ENCODE data around the gene ASAP3. TPM values are rescaled to one million over a fixed set of nuclear protein-coding genes. Genes with fewer than 3 reads are reported as not detected.
A peak's percentile ranks its signal among the peaks of the same experiment; 100 is the strongest.

Gene ASAP3
- total RNA-seq, 4 donors from 2014 or later, result 68.7 to 130 (median 88.5) TPM

DNA sequence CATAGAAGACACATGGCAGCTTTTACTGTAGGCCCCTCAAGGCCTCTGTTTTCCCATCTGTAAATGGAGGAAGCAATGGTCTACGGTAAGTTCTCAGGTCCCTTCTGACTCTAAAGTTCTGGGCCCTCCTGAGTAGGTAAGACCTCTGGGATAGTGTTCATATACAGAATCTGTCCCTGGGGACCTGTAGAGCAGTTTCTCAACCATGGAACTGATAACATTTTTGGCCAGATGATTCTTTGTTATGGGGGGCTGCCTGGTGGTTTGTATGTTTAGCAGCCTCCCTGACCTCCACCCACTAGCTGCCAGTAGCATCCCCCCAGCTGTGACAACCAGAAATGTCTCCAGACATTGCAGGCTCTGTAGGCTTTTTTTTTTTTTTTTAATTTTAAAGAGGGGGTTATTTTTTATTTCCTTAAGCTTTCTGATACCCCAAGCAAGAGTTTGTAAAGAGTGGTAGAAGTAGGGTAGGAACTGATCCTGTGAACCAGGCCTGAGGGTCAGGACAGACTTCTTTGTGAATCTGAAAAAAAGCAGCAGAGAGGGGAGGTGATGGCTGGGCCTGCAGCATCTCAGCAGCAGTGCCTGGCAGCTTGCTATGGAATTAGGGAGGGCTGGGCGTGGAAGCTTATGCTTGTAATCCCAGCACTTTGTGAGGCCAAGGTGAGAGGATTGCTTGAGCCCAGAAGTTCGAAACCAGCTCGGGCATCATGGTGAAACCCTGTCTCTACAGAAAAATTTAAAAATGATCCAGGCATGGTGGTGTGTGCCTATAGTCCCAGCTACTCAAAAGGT, 39.2 kb downstream of the ASAP3 start:
- no peaks in the 10 kb centered on the region for H3K27me3 ChIP-seq
- TF ChIP-seq CTCF (IDR thresholded peaks at IDR 0.05), result no peak
- TF ChIP-seq EP300 (IDR thresholded peaks at IDR 0.05), result no peak
- no peak for DNase-seq (ENCODE audit: low spot score in 2 of 2)
- no peaks in the 10 kb centered on the region for H3K9me3 ChIP-seq
- peaks cover 62% of the 10 kb centered on the region for H3K4me1 ChIP-seq
- peaks cover 14% of the 10 kb centered on the region for H3K36me3 ChIP-seq
- H3K27ac ChIP-seq, result peak overlapping the region; percentile 46
- peak overlapping the region; percentile 17 for H3K4me3 ChIP-seq
- WGBS, result 70% methylated on average over 4 of the region's 4 CpGs

GRCh38 chr1:23444104-23444533, 39.9 kb downstream of the ASAP3 start:
- H3K36me3 ChIP-seq, result peaks cover 14% of the 10 kb centered on the region
- no peaks in the 10 kb centered on the region for H3K9me3 ChIP-seq
- peak overlapping the region; percentile 46 for H3K27ac ChIP-seq
- TF ChIP-seq EP300 (IDR thresholded peaks at IDR 0.05), result no peak
- TF ChIP-seq POLR2A (IDR thresholded peaks at IDR 0.05), result no peak
- TF ChIP-seq POLR2AphosphoS5 (IDR thresholded peaks at IDR 0.05), result peak; percentile 30 to 95 (median 84)
- no peak for TF ChIP-seq CTCF (IDR thresholded peaks at IDR 0.05)
- peaks cover 55% of the 10 kb centered on the region for H3K4me1 ChIP-seq
- no peaks in the 10 kb centered on the region for H3K27me3 ChIP-seq
- peak; percentile 93 for DNase-seq (ENCODE audit: low spot score in 2 of 2)
- 24% methylated on average over 4 of the region's 4 CpGs for WGBS
- peak overlapping the region; percentile 17 for H3K4me3 ChIP-seq

DNA sequence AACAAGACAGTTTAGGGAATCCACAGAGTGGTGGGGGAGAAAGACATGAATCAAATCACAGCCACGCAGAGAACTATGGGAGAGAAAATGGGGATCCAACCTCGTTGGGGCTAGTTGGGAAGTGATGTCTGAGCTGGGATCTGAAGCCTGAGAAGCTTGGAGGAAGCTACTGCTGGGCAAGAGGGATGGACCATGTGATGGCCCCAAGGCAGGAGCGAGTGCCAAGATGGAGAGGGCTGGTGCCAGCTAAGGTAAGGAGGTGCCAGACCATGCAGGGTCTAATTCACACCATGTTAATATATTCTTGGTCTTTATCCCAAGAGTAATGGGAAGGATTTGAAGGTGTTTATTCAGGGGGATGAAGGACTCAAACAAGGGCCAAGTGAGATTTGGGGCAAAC, 41.2 kb downstream of the ASAP3 start:
- no peak overlapping the region for H3K4me3 ChIP-seq
- peaks cover 21% of the 10 kb centered on the region for H3K36me3 ChIP-seq
- peaks cover 49% of the 10 kb centered on the region for H3K4me1 ChIP-seq
- H3K9me3 ChIP-seq, result no peaks in the 10 kb centered on the region
- peak overlapping the region; percentile 14 for H3K27ac ChIP-seq
- no peaks in the 10 kb centered on the region for H3K27me3 ChIP-seq
- 53% methylated on average over 3 of the region's 3 CpGs for WGBS
- no peak for DNase-seq (ENCODE audit: low spot score in 2 of 2)
- TF ChIP-seq POLR2AphosphoS5 (IDR thresholded peaks at IDR 0.05) (no peak), CTCF (IDR thresholded peaks at IDR 0.05) (no peak), EP300 (IDR thresholded peaks at IDR 0.05) (no peak), POLR2A (IDR thresholded peaks at IDR 0.05) (no peak)

GRCh38 chr1:23441446-23442148, 42.4 kb downstream of the ASAP3 start:
- peaks cover 42% of the 10 kb centered on the region for H3K4me1 ChIP-seq
- H3K27ac ChIP-seq, result no peak overlapping the region
- no peak overlapping the region for H3K4me3 ChIP-seq
- no peaks in the 10 kb centered on the region for H3K27me3 ChIP-seq
- H3K36me3 ChIP-seq, result peaks cover 30% of the 10 kb centered on the region
- no peak for TF ChIP-seq POLR2AphosphoS5 (IDR thresholded peaks at IDR 0.05)
- TF ChIP-seq POLR2A (IDR thresholded peaks at IDR 0.05), result no peak
- TF ChIP-seq EP300 (IDR thresholded peaks at IDR 0.05), result no peak
- TF ChIP-seq CTCF (IDR thresholded peaks at IDR 0.05), result no peak
- WGBS, result 80% methylated on average over 7 of the region's 8 CpGs
- no peaks in the 10 kb centered on the region for H3K9me3 ChIP-seq
- no peak for DNase-seq (ENCODE audit: low spot score in 2 of 2)

DNA sequence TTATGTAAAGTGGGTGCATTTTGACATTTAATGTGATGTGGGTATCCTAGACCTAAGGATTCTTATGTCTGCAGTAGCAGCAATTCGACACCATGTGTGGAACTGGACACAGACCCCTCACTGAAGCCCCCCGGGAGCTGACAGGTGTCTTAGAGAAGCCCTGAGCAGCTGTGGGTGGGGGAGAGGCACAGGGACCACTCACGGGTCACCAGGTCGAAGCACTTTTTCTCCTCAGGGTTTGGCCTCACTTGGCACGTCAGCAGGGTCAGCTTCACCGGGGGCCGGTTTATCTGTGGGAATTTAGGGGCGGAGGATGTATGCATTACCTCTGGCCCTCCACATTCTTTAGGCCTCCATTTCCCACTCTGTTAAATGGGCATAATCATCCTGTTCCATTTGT, 45.4 kb downstream of the ASAP3 start:
- Histone ChIP-seq H3K9me3 (no peaks in the 10 kb centered on the region), H3K27ac (no peak overlapping the region), H3K4me1 (peaks cover 17% of the 10 kb centered on the region), H3K36me3 (peaks cover 57% of the 10 kb centered on the region), H3K27me3 (no peaks in the 10 kb centered on the region), H3K4me3 (no peak overlapping the region)
- no peak for TF ChIP-seq CTCF (IDR thresholded peaks at IDR 0.05)
- TF ChIP-seq POLR2AphosphoS5 (IDR thresholded peaks at IDR 0.05), result no peak
- TF ChIP-seq EP300 (IDR thresholded peaks at IDR 0.05), result no peak
- TF ChIP-seq POLR2A (IDR thresholded peaks at IDR 0.05), result no peak
- 89% methylated on average over 8 of the region's 8 CpGs for WGBS
- no peak for DNase-seq (ENCODE audit: low spot score in 2 of 2)
